GM12872 (cell line): ENCODE measurements around the gene SLC26A1.

Source experiments
- TF ChIP-seq, protein P1 (sequence below): IDR thresholded peaks from 3 replicates; pipeline ENCODE4 v1.5.1; 2011; ENCODE audit warnings: low read depth, mild to moderate bottlenecking, low read length, moderate library complexity; ENCODE audit not compliant: insufficient read depth

The SLC26A1 gene

DNA sequence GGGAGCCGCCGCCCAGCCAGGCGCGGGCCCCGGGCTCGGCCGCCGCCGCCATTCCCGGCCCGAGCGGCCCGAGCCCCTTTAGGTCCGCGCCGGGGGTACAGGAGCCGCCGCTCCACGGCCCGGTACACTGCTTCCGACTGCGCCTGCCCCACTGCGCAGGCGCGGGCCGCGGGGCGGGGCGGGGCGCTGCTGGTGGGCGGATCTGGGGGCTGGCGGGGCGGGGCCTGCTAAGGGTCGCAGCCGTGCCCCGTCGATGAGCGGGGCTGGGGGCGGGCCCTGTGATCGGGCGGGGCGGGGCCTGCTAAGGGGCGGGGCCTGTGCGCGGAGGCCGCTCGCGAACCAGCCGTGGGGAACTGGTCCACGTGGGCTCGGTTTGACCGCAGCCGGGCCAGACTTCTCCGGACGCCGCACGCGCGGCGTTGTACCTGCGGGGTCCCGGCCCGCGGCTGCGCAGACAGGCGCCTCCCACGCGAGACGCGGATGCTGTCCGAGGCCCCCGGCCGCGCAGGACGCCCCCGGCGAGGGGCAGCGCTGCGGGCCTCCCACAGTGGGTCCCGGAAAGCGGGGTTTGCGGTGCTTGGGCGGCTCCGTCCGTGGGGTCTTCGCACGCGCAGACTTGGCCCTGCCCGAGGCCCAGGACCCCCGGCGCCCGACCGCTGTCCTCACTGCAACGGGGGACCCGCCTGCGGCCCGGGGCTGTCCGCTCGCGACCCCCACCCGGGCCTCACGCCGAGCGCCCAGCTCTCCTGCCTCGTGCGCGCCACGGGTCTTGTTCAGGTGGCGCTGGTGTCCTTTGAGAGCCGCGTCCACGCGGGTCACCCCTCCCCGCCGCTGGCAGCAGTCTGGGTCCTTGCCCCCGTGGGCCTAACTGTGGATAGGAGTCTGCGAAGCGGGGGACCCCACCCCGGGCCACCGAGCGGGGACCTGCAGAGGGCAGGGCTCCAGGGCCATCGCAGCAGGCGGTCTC is 19.5 kb downstream of the SLC26A1 start, which contains the start of gene DGKQ:
TSS of gene DGKQ (minus strand) at position 139 of the 967 bp plus-strand sequence. CDS start at position 52, 87 bp downstream.
- TF ChIP-seq, protein P1, sequence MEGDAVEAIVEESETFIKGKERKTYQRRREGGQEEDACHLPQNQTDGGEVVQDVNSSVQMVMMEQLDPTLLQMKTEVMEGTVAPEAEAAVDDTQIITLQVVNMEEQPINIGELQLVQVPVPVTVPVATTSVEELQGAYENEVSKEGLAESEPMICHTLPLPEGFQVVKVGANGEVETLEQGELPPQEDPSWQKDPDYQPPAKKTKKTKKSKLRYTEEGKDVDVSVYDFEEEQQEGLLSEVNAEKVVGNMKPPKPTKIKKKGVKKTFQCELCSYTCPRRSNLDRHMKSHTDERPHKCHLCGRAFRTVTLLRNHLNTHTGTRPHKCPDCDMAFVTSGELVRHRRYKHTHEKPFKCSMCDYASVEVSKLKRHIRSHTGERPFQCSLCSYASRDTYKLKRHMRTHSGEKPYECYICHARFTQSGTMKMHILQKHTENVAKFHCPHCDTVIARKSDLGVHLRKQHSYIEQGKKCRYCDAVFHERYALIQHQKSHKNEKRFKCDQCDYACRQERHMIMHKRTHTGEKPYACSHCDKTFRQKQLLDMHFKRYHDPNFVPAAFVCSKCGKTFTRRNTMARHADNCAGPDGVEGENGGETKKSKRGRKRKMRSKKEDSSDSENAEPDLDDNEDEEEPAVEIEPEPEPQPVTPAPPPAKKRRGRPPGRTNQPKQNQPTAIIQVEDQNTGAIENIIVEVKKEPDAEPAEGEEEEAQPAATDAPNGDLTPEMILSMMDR: no peak

DNA sequence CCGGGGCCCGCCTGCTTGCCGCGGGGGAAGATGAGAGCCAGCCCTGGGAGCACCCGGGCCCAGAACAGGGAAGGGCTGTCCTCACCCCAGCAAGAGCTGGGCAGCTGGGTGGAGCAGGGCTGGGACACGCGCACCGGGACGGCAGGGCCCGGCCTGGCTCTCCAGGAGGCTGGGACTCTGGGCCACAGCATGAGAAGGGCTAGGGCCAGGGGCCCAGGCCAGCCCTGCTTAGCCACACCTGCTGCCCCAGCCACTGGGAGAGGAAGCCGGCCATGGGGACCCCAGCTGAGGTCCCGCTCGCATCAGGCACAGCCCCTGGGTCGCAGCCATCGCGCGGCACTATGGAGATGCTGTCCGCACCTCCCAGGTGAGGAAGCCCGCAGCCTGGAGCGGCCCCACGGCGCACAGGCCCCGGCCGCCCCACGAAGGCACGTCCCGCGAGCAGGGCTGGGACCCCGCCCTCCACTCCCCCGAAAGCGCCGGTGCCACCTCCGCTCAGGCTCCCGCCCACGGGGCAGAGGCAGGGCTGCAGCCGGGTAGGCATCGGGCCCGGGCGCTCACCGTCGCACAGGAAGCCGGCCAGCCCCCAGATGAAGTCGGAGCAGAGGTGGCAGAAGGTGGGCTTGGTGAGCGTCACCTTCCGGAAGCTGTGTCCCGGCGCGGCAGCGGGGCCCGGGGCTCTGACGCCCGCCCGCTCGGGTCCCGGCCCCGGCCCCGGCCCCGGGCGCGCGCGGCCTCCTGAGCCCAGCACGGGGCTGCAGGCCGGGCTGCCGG is 20.4 kb downstream of the SLC26A1 start:
- TF ChIP-seq, protein P1: no peak

- TF ChIP-seq, protein P1: no peak
These were observed 21.3 kb downstream of the SLC26A1 start for GRCh38 chr4:971666-972500.

DNA sequence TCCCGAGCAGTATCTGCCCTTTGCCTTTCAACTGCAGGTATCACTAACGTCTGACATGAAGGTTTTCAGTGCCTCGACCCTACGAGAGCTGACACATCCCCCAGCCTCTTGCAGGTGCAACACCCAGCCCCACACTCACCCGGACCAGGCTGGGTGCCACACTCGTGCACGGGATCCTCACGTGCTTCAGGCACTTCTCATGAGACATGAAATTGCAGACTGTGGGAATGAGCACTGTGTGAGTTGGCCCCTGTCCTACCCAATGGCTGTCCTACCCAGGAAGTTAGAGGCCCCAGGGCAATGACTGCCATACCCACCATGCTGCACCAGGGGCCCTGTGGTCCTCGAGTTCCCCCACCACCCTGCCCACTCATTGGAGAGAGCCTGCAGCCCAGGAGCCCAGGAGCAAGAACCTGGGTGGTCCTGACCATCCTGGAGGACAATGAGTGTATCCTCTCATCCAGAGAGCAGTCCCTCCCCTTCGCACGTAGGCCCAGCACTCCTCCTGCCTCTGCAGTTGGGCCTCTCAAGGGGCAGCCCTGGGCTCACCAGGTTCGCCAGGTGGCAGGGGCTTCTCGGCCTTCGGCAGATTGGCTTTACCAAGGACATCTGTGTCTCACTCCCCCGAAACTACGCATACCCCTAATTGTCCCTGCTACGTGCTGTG is 22.2 kb downstream of the SLC26A1 start:
- TF ChIP-seq, protein P1: no peak

DNA sequence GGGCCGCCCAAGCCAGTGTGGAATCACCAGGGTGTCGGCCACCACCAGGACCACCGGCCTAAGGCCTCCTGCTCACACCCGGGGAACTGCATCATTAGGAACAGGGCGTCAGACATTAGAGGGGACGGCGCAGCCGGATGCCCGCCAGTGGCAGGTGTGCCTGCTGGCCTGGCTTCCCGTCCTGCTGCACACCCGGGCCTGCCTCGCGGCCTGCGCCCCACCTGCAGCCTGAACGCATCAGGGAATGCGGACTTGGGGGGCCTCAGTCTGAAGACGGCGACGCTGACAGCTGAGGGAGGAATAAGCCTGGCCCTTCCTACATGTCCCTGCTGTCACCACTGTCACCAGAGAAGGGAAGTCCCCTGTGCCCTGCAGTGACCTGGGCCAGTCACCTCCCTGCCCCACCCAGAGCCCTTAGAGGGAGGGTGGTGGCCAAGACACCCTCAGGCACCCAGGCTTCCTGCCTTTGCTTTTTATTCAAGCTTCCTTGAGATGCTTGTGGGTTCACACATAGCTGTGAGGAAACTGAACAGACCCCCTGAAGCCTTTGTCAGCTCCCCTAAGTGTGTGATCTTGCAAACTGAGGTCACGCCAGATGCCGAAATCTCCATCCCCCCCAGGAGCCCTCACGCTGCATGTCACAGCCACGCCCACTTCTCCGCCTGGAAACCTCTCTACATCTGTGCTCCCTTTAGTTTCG is 23.0 kb downstream of the SLC26A1 start:
- TF ChIP-seq, protein P1: no peak

DNA sequence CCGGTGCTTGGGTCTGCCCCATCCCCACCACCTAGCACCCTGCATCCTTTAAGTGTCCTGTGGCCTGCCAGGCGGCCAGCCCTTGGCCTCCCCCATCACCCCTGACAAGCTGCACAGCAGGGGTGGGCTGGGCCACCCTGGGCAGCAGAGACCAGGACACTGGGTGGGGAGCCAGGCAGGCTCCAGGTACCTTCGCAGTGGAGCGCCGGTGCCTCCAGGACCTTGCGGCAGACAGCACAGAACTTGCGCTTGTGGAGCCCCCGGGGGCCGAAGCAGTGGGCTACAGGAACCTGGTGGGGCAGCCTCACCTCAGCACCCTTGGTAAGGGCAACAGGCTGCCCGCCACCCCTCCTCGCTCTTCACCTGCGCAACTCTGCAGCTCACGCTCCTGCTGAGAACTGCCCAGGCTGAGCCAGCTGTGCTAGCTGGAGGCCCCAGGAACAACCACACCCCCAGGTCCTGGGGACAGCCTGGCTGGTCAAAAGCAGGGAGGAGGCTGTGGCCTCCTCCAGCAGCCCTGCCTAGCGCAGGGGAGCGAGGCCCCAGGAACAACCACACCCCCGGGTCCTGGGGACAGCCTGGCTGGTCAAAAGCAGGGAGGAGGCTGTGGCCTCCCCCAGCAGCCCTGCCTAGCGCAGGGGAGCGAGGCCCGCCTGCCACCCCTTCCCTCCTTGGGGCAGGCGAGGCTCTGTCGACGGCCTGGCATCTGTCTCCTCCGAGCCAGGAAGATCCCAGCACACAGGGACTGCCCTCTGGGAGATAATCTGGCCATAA is 24.4 kb downstream of the SLC26A1 start:
- TF ChIP-seq, protein P1: no peak
